Measurements from ENCODE around the gene PRR16.

DNA sequence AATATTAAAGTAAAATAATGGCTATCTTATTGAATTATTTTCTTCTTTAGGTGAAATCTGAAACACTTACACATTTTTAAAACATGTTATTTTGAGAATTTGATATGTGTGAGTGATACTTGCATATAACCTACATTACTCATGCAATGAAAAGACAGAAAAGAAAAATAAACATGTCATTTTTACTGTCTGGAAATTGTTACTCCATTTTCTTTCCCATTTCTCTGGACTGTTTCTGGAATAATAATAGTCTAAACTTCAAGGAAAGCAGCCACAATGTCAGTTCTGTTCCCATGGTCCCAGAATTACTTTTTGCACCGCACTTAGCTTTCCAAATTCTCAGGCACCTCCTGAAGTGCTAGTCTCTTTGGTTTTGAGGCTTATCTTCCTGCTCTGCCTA, 145.5 kb downstream of the PRR16 start:
- TF ChIP-seq, protein P1, sequence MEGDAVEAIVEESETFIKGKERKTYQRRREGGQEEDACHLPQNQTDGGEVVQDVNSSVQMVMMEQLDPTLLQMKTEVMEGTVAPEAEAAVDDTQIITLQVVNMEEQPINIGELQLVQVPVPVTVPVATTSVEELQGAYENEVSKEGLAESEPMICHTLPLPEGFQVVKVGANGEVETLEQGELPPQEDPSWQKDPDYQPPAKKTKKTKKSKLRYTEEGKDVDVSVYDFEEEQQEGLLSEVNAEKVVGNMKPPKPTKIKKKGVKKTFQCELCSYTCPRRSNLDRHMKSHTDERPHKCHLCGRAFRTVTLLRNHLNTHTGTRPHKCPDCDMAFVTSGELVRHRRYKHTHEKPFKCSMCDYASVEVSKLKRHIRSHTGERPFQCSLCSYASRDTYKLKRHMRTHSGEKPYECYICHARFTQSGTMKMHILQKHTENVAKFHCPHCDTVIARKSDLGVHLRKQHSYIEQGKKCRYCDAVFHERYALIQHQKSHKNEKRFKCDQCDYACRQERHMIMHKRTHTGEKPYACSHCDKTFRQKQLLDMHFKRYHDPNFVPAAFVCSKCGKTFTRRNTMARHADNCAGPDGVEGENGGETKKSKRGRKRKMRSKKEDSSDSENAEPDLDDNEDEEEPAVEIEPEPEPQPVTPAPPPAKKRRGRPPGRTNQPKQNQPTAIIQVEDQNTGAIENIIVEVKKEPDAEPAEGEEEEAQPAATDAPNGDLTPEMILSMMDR (IDR thresholded peaks at IDR 0.05) = no peak
- TF ChIP-seq POLR2A (IDR thresholded peaks at IDR 0.05) = no peak

Data from lower leg skin (tissue), 3 donors.